Stomach (tissue), 9 donors: ENCODE measurements around the gene NR0B2. TPM values are rescaled to one million over a fixed set of nuclear protein-coding genes. Genes with fewer than 3 reads are reported as not detected.
A peak's percentile ranks its signal among the peaks of the same experiment; 100 is the strongest.

ENCODE experiments used
- DNase-seq, 2 donors: peaks; one replicate each; pipeline versions ENCODE4 v3.0.0 to v3.0.0-alpha.2; 2013 to 2019
- H3K27ac ChIP-seq, 5 donors: fragments of 200-600 bp in 4 of 5; sonication (generic) in 4 of 5; one replicate each; pipeline ENCODE4 v1.5.1; 2013 to 2019; ENCODE audit warnings: mild to moderate bottlenecking in 1 of 5, moderate library complexity in 1 of 5
- H3K27me3 ChIP-seq, 3 donors: fragments of 200-600 bp; sonication (generic); one replicate each; pipeline ENCODE4 v1.5.1; 2017 to 2019; ENCODE audit warnings: mixed run types in 1 of 3
- H3K36me3 ChIP-seq, 4 donors: fragments of 200-600 bp; sonication (generic); 1 replicate in 3 of 4; 2 replicates in 1 of 4; pipeline ENCODE4 v1.5.1; 2016 to 2019
- H3K4me1 ChIP-seq, 4 donors: fragments of 200-600 bp; sonication (generic); one replicate each; pipeline ENCODE4 v1.5.1; 2016 to 2019
- H3K4me3 ChIP-seq, 4 donors: fragments of 200-600 bp; sonication (generic) in 3 of 4; one replicate each; pipeline ENCODE4 v1.5.1; 2016 to 2019; ENCODE audit warnings: mild to moderate bottlenecking in 1 of 4
- H3K9me3 ChIP-seq, 4 donors: fragments of 200-600 bp; sonication (generic); one replicate each; pipeline ENCODE4 v1.5.1; 2016 to 2019
- CTCF ChIP-seq, 7 experiments: fragments of 450-650 bp in 4 of 7; fragments of 200-600 bp in 3 of 7; sonication (generic) in 3 of 7; IDR thresholded peaks; one replicate each; pipeline ENCODE4 v1.5.1; 2016 to 2019; ENCODE audit warnings: antibody characterized with exemption in 7 of 7, control low read depth in 2 of 7, mild to moderate bottlenecking in 1 of 7
- EP300 ChIP-seq: sonication (generic); formaldehyde crosslinking; IDR thresholded peaks from one replicate; pipeline ENCODE4 v1.6.1; 2017; ENCODE audit warnings: antibody characterized with exemption
- POLR2A ChIP-seq, 4 donors: fragments of 450-650 bp; IDR thresholded peaks; one replicate each; pipeline ENCODE4 v1.6.1; 2016; ENCODE audit warnings: antibody characterized with exemption in 4 of 4, control low read depth in 2 of 4, mild to moderate bottlenecking in 1 of 4, moderate library complexity in 1 of 4
- POLR2AphosphoS5 ChIP-seq, 3 donors: sonication (generic); formaldehyde crosslinking; IDR thresholded peaks; one replicate each; pipeline ENCODE4 v1.6.1; 2016; ENCODE audit warnings: antibody characterized with exemption in 3 of 3
- WGBS, 5 donors: extraction: QIAGEN DNeasy Blood & Tissue Kit in 3 of 5; methylation state at CpG; one replicate each; pipeline versions ENCODE4 v1.1.5 to v1.1.7; 2013 to 2018; 5-methylcytosine and 5-hydroxymethylcytosine counted together
- intact Hi-C: fragments of 100-400 bp; cut with DNase I; formaldehyde crosslinking; loops from one replicate; pipeline ENCODE4 v1.15.1; 2023; ENCODE audit warnings: low total_unique reads
- polyA plus RNA-seq, 3 donors: library from polyadenylated mRNA; stranded (reverse); fragments of 200-250 nt; gene quantifications; one replicate each; pipeline ENCODE4 v1.2.3, GENCODE V29; 2013
- total RNA-seq, 5 donors: library from RNA; depleted of rRNA; stranded (reverse); fragments of >200 nt; gene quantifications; one replicate each; pipeline versions ENCODE4 v1.1.0 to v1.2.3, GENCODE V29; 2014 to 2016
- donor health status: healthy with polysubstance abuse.
- donor health status: Bipolar disorder and iron deficiency.
- donor health status: healthy.

NR0B2 gene
- total and polyA plus RNA-seq, 8 donors = 8.3 to 63.3 (median 26.5) TPM; not detected in 2

- Histone ChIP-seq H3K27me3 (no peaks in the 10 kb centered on the region), H3K4me3 (peak overlapping the region; percentile 32 to 45 (median 41)), H3K36me3 (no peaks in the 10 kb centered on the region), H3K4me1 (peaks cover 25 to 38% (median 33%) of the 10 kb centered on the region in 4 donors), H3K9me3 (no peaks in the 10 kb centered on the region), H3K27ac (peak overlapping the region; percentile 70 to 93 (median 89))
- intact Hi-C loops = no loop called here
- no peak for DNase-seq
- 15 to 42% (median 30%) methylated on average over 2 of the region's 2 CpGs for WGBS, 5 donors
- TF ChIP-seq CTCF (IDR thresholded peaks at IDR 0.05) (no peak), EP300 (no peak), POLR2AphosphoS5 (IDR thresholded peaks at IDR 0.05) (no peak), POLR2A (IDR thresholded peaks at IDR 0.05) (no peak)
Measured at GRCh38 chr1:26912147-26912490, 1.7 kb downstream of the NR0B2 start.

GRCh38 chr1:26911399-26912146 lies 2.2 kb downstream of the NR0B2 start:
- peak overlapping the region; percentile 69 to 93 (median 87) for H3K27ac ChIP-seq
- no peaks in the 10 kb centered on the region for H3K36me3 ChIP-seq
- H3K4me1 ChIP-seq = peaks cover 25 to 38% (median 32%) of the 10 kb centered on the region in 4 donors
- no peaks in the 10 kb centered on the region for H3K9me3 ChIP-seq
- H3K27me3 ChIP-seq = no peaks in the 10 kb centered on the region
- intact Hi-C loops = no loop called here
- WGBS, 5 donors = 22 to 75% (median 44%) methylated on average over 8 of the region's 8 CpGs
- H3K4me3 ChIP-seq = peak overlapping the region in 3 of 4 donors; percentile 32 to 45 (median 44)
- DNase-seq = no peak
- TF ChIP-seq POLR2AphosphoS5 (IDR thresholded peaks at IDR 0.05) (no peak), EP300 (no peak), POLR2A (IDR thresholded peaks at IDR 0.05) (no peak), CTCF (IDR thresholded peaks at IDR 0.05) (no peak)

- Histone ChIP-seq H3K4me3 (peak overlapping the region in 1 of 4 donors; percentile 45), H3K27ac (peak overlapping the region; percentile 69 to 93 (median 87)), H3K27me3 (no peaks in the 10 kb centered on the region), H3K4me1 (peaks cover 20 to 34% (median 28%) of the 10 kb centered on the region in 4 donors), H3K36me3 (no peaks in the 10 kb centered on the region), H3K9me3 (no peaks in the 10 kb centered on the region)
- intact Hi-C loops = no loop called here
- DNase-seq = peak in 1 of 2 donors; percentile 64
- TF ChIP-seq POLR2AphosphoS5 (IDR thresholded peaks at IDR 0.05) (peak in 1 of 3 donors; percentile 22), CTCF (IDR thresholded peaks at IDR 0.05) (no peak)
- WGBS, 5 donors = 31 to 62% (median 41%) methylated on average over 3 to 4 of the region's 4 CpGs
Measured at GRCh38 chr1:26910343-26911160, 3.2 kb downstream of the NR0B2 start.

- Histone ChIP-seq H3K27ac (peak overlapping the region in 3 of 5 donors; percentile 1 to 7 (median 1)), H3K9me3 (no peaks in the 10 kb centered on the region), H3K36me3 (no peaks in the 10 kb centered on the region), H3K27me3 (no peaks in the 10 kb centered on the region), H3K4me1 (peaks cover 14 to 28% (median 22%) of the 10 kb centered on the region in 4 donors), H3K4me3 (no peak overlapping the region)
- intact Hi-C loops = no loop called here
- 49 to 92% (median 66%) methylated on average over 2 to 3 of the region's 3 CpGs for WGBS, 5 donors
- TF ChIP-seq POLR2A (IDR thresholded peaks at IDR 0.05) (no peak), CTCF (IDR thresholded peaks at IDR 0.05) (no peak), POLR2AphosphoS5 (IDR thresholded peaks at IDR 0.05) (no peak), EP300 (no peak)
- DNase-seq = no peak
Measured at GRCh38 chr1:26909951-26910342, 3.8 kb downstream of the NR0B2 start.
